Spinal cord (tissue), 10 donors: Measurements from ENCODE around the gene DELE1. TPM values are rescaled to one million over a fixed set of nuclear protein-coding genes. Genes with fewer than 3 reads are reported as not detected.

Experiments used
- DNase-seq, 6 donors: peaks; one replicate each; pipeline versions ENCODE4 v3.0.0 to v3.0.0-alpha.2; 2013 to 2015; ENCODE audit warnings: low spot score in 6 of 6, low read depth in 4 of 6
- H3K27ac ChIP-seq: one replicate; pipeline ENCODE4 v1.5.1; 2013; ENCODE audit warnings: low read depth, low read length, control low read depth
- H3K27me3 ChIP-seq: one replicate; pipeline ENCODE4 v1.6.1; 2013; ENCODE audit warnings: low read length; ENCODE audit not compliant: control insufficient read depth, insufficient read depth
- H3K36me3 ChIP-seq: one replicate; pipeline ENCODE4 v1.6.1; 2013; ENCODE audit warnings: low read length; ENCODE audit not compliant: control insufficient read depth, insufficient read depth
- H3K4me1 ChIP-seq: one replicate; pipeline ENCODE4 v1.6.1; 2013; ENCODE audit warnings: low read length; ENCODE audit not compliant: control insufficient read depth, insufficient read depth
- H3K4me3 ChIP-seq: one replicate; pipeline ENCODE4 v1.5.1; 2013; ENCODE audit warnings: low read depth, low read length, control low read depth
- H3K9me3 ChIP-seq: one replicate; pipeline ENCODE4 v1.6.1; 2013; ENCODE audit warnings: low read length; ENCODE audit not compliant: control insufficient read depth, insufficient read depth
- WGBS: methylation state at CpG from one replicate; pipeline ENCODE4 v1.1.5; 2013; ENCODE audit warnings: missing lambda C conversion rate; ENCODE audit not compliant: insufficient coverage; 5-methylcytosine and 5-hydroxymethylcytosine counted together
- polyA plus RNA-seq, 2 donors: library from polyadenylated mRNA; unstranded; fragments of 120-200 nt; gene quantifications; one replicate each; pipeline ENCODE4 v1.2.1, GENCODE V29; 2013; ENCODE audit not compliant: insufficient read length in 2 of 2
- total RNA-seq, 2 donors: library from RNA; depleted of rRNA in 1 of 2; stranded (reverse); fragments of 120-200 nt in 1 of 2; fragments of >200 nt in 1 of 2; gene quantifications; one replicate each; pipeline versions ENCODE4 v1.2.3 to v1.2.4, GENCODE V29; 2013 to 2014
- donor health status: healthy.

The DELE1 gene
- total and polyA plus RNA-seq, 4 donors = 41.4 to 94.2 (median 82.3) TPM

DNA sequence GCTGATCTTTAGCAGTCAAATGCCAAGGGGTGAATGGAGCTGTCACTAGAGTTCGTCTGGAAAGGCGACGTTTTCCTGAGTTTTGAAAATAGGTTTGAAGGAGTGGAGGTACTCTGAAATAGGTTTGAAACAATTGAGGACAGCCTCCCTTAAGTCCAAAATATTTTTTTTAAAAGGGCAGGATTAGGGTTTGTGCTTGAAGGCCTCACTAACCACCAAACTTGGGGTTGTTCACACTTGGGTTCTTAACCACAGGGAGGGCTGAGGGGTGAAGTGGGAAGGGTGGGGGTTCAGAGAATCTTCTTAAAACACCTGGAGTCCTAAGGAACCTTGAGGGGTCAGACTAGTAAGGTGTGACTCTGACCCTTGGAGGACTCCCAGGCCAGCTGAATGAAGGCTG lies 37.8 kb downstream of the DELE1 start:
- H3K36me3 ChIP-seq = no peaks in the 10 kb centered on the region
- no peaks in the 10 kb centered on the region for H3K9me3 ChIP-seq
- DNase-seq = no peak
- H3K4me3 ChIP-seq = no peak overlapping the region
- H3K27me3 ChIP-seq = no peaks in the 10 kb centered on the region
- no peak overlapping the region for H3K27ac ChIP-seq
- H3K4me1 ChIP-seq = peaks cover 16% of the 10 kb centered on the region
- no CpG with 5 or more reads among the region's 3 CpGs for WGBS

DNA sequence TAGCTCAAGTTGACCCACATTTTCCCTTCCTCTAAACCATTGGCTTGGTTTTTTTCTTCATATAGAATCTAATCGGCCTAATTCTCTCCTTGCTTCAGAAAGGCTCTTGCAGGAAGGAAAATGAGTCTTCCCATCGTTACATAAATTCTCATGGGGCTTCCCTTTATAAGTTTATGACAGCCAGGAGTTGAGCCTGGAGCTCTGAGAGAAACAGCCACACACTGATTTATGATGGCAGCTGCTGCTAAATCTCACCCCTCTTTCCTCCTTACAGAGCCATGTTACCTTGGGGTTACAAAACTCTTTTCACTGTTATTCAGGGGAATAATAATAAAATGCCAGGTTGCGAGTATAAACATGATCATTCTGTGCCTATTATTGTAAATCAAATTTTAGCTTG lies 40.0 kb downstream of the DELE1 start:
- Histone ChIP-seq H3K9me3 (no peaks in the 10 kb centered on the region), H3K4me3 (no peak overlapping the region), H3K27ac (no peak overlapping the region), H3K36me3 (no peaks in the 10 kb centered on the region), H3K4me1 (peaks cover 10% of the 10 kb centered on the region), H3K27me3 (no peaks in the 10 kb centered on the region)
- peak in 1 of 6 donors; percentile 75 for DNase-seq
- no CpG with 5 or more reads among the region's 3 CpGs for WGBS

- H3K4me1 ChIP-seq = peaks cover 12% of the 10 kb centered on the region
- no peak overlapping the region for H3K4me3 ChIP-seq
- DNase-seq = no peak
- no peaks in the 10 kb centered on the region for H3K27me3 ChIP-seq
- 68% methylated on average over 2 of the region's 7 CpGs for WGBS
- H3K36me3 ChIP-seq = no peaks in the 10 kb centered on the region
- H3K9me3 ChIP-seq = no peaks in the 10 kb centered on the region
- no peak overlapping the region for H3K27ac ChIP-seq
Measured at GRCh38 chr5:141965071-141965470, 41.4 kb downstream of the DELE1 start.

- Histone ChIP-seq H3K36me3 (peaks cover 4% of the 10 kb centered on the region), H3K27ac (no peak overlapping the region), H3K9me3 (no peaks in the 10 kb centered on the region), H3K4me3 (no peak overlapping the region), H3K4me1 (peaks cover 4% of the 10 kb centered on the region), H3K27me3 (no peaks in the 10 kb centered on the region)
- DNase-seq = no peak
- WGBS = 80% methylated on average over 1 of the region's 4 CpGs
Measured at GRCh38 chr5:141966275-141966962, 42.7 kb downstream of the DELE1 start.

DNA sequence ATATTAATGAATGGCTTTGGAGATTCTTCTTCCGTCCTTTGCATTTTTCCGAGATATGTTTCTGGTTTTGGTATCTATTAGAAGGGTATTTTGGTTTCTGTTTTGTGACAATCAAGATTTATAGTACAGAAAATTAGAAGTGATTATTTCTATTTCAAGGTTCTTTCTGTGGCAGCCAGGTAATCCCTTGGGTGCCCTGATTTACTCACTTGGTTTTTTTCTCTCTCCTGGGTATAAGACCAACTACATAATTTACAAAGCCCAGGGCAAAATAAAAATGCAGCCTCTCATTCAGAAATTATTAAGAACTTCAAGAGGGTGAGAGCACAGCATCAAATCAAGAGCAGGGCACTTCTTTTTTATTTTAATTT lies 43.3 kb downstream of the DELE1 start:
- Histone ChIP-seq H3K36me3 (peaks cover 7% of the 10 kb centered on the region), H3K9me3 (no peaks in the 10 kb centered on the region), H3K27ac (no peak overlapping the region), H3K27me3 (no peaks in the 10 kb centered on the region), H3K4me3 (no peak overlapping the region), H3K4me1 (peaks cover 4% of the 10 kb centered on the region)
- no peak for DNase-seq
- 100% methylated on average over 1 of the region's 2 CpGs for WGBS

DNA sequence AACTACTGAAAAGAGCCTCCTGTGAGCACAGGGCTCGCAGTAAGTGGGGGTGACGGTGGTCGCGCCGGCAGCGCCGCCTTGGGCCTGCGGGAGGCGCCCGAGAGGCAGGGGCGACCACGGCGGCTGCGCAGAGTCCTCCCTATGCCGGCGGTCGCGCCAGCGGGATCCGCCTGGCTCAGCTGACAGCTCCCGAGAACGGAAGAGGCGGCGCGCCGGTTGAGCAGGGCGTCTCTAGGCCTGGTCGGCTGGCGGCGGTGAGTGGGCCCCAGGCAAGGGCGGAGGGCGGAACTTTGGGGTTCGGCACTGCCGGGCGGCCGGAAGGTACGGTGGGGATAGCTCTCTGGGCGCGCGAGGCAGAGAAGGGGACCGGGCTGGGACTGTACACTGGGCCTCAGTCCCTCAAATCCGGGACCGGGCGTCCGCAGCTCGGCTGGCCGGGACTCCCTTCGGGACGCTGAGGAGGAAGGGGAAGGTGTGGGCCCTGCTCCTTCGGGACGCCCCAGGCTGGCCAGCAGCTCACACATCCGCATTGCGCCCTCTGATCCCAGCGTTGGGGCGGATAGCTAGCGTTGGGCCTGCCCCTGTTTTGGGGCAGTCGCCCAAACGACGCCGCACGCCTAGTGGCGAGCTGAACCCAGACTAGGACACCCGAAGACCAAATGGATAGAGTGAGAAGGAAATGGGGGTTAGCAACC lies 45.4 kb downstream of the DELE1 start, which contains the start of gene RNF14:
TSS of gene RNF14 (plus strand) at position 192 of the 695 bp plus-strand sequence. CDS start 4,484 bp downstream, outside the sequence.
- peak; percentile 68 to 97 (median 86) for DNase-seq
- peaks cover 4% of the 10 kb centered on the region for H3K4me1 ChIP-seq
- under 1% methylated on average over 63 of the region's 63 CpGs for WGBS

DNA sequence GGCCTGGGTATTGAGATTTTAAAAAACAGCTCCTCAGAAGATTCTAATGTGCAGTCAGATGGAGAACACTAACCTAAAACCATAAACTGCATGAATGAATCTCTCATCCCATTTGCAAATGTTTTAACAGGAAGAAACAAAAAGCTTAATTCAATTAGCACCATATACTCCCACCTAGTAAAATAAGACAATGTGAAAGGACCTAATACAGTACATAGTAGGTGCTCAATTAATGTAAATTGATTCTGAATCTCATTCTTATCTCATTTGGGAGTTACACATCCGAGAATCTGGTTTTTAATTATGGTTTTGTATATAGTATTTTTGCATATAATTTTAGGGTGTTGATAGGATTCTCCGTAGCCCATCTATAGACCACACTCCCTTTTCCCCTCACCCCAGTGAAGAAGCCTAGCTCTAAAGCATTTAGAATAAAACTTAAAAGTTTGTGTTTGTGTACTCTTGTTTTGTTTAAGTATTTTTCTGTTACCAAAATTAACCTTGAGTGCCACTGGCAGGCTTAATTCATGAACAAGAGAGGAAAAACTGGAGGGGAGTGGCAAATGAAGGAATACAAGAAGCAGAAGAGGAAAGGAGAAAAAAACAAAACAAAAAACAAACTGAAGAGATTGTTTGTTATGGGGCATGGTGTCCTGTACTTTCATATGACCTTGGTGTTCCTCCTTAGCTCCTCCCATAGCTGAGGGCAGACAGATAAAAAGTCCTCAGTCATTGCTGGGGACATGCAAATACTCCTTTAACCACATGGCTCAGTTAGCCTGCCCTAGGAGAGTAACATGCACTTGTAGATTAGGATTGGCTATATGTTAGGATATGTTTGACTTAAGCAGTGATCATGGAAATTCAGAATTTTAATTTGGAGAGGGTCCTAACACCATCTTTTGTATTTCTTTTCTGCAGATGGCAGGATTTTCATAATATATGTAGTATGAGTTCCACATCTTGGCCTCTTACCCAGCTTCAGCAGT lies 46.4 kb downstream of the DELE1 start:
- Histone ChIP-seq H3K36me3 (peaks cover 13% of the 10 kb centered on the region), H3K27ac (peak overlapping the region; percentile 97), H3K27me3 (no peaks in the 10 kb centered on the region), H3K9me3 (no peaks in the 10 kb centered on the region), H3K4me3 (peak overlapping the region; percentile 96), H3K4me1 (peaks cover 4% of the 10 kb centered on the region)
- WGBS = no CpG with 5 or more reads among the region's 2 CpGs
- DNase-seq = peak in 1 of 6 donors; percentile 27

More for the DNA sequence above, 45.4 kb downstream of the DELE1 start, which contains the start of gene RNF14:
- H3K27ac ChIP-seq = peak within 1 kb of the TSS; percentile 97
- H3K27me3 ChIP-seq = no peaks in the 10 kb centered on the region
- peak within 1 kb of the TSS; percentile 96 for H3K4me3 ChIP-seq
- peaks cover 13% of the 10 kb centered on the region for H3K36me3 ChIP-seq
- no peaks in the 10 kb centered on the region for H3K9me3 ChIP-seq

DNA sequence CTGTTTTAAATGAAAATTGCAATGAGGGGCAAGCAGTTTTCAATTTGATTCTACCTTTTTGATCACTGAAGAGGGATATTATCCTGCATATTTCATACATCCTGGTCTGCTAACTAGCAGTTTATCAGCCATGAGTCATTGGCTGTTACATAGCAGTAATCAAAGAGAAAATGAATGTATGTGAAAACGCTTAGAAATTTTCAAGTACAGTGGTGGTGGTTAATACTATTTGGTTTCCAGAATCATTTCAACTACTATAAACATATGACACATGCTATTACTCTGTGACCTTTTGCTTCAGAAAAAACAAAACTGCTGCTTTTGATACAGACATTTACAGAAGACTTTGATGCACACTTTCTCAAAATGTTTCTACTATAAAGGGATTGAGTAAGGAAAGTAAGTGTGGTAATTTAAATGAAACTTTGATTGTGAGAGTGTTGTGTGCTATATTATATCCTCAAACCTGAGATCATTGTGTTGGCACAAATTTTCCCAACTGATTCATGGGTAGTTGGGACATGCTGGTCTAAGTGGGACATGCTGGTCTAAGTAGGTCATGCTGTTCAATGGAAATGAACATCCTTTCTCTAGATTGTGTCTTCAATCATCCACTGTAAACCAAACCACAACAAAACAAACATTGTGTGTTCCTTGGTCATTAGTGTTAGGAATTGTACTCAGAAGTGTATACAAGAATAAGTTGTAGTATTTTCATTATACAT lies 50.4 kb downstream of the DELE1 start:
- Histone ChIP-seq H3K27me3 (no peaks in the 10 kb centered on the region), H3K9me3 (no peaks in the 10 kb centered on the region), H3K4me3 (no peak overlapping the region), H3K4me1 (peaks cover 4% of the 10 kb centered on the region), H3K27ac (no peak overlapping the region), H3K36me3 (peaks cover 31% of the 10 kb centered on the region)
- WGBS = no CpG with 5 or more reads among the region's 1 CpG
- DNase-seq = no peak

DNA sequence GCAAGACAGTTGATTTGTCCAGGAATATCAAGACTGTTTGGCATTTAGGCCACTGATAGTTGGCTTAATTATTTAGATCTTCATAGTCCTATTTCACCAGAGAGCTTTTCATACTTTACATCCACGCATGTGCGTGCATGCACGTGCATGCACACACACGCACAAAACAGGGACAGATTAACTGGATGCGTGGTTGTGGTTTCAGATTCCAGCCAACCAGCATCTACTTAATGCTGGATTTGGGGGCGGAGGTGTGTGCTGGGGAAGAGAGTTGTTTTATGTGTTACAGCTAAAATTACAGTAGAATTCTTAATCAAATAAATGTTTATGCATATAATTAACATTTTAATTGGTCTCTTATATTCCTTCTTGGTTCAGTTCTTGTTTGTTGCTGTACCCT lies 52.5 kb downstream of the DELE1 start:
- no peaks in the 10 kb centered on the region for H3K27me3 ChIP-seq
- H3K9me3 ChIP-seq = no peaks in the 10 kb centered on the region
- H3K36me3 ChIP-seq = peaks cover 46% of the 10 kb centered on the region
- H3K27ac ChIP-seq = no peak overlapping the region
- no peak overlapping the region for H3K4me3 ChIP-seq
- H3K4me1 ChIP-seq = no peaks in the 10 kb centered on the region
- WGBS = no CpG with 5 or more reads among the region's 6 CpGs
- no peak for DNase-seq
